Activated naive CD8-positive, alpha-beta T cell (primary cell): ENCODE measurements around the gene GDPD3.
"Not testable (repeated sequence)": the region's sequence is repeated elsewhere in the genome, so short reads cannot be mapped to it uniquely, and the experiment has no call there.

Experiments used
- H3K27ac Mint-ChIP-seq: one replicate; pipeline ENCODE4 v1.8.0; 2021; ENCODE audit warnings: mixed read lengths
- H3K27me3 Mint-ChIP-seq: one replicate; pipeline ENCODE4 v1.8.0; 2021; ENCODE audit warnings: mixed read lengths
- H3K36me3 Mint-ChIP-seq: one replicate; pipeline ENCODE4 v1.8.0; 2021; ENCODE audit warnings: mixed read lengths
- H3K4me1 Mint-ChIP-seq: one replicate; pipeline ENCODE4 v1.8.0; 2021; ENCODE audit warnings: low read depth, mixed read lengths
- H3K4me3 Mint-ChIP-seq: one replicate; pipeline ENCODE4 v1.8.0; 2021; ENCODE audit warnings: mild to moderate bottlenecking, mixed read lengths
- H3K9me3 Mint-ChIP-seq: one replicate; pipeline ENCODE4 v1.8.0; 2021; ENCODE audit warnings: low read depth, mixed read lengths

Gene GDPD3

GRCh38 chr16:30114833-30115232, 1.5 kb upstream of the GDPD3 start:
- H3K27me3 Mint-ChIP-seq, H3K9me3 Mint-ChIP-seq, H3K36me3 Mint-ChIP-seq, H3K4me3 Mint-ChIP-seq, H3K27ac Mint-ChIP-seq, H3K4me1 Mint-ChIP-seq: not testable (repeated sequence)

GRCh38 chr16:30114411-30114810, 1.1 kb upstream of the GDPD3 start:
- Mint-ChIP-seq H3K9me3 (no peaks in the 10 kb centered on the region), H3K27ac (no peak overlapping the region), H3K36me3 (no peaks in the 10 kb centered on the region), H3K4me1 (peaks cover 1% of the 10 kb centered on the region), H3K4me3 (no peak overlapping the region), H3K27me3 (no peaks in the 10 kb centered on the region)

- Mint-ChIP-seq H3K4me3 (no peak overlapping the region), H3K4me1 (no peaks in the 10 kb centered on the region), H3K36me3 (no peaks in the 10 kb centered on the region), H3K9me3 (no peaks in the 10 kb centered on the region), H3K27ac (no peak overlapping the region), H3K27me3 (no peaks in the 10 kb centered on the region)
Observed at GRCh38 chr16:30113711-30114333, 485 bp upstream of the GDPD3 start.

GRCh38 chr16:30112197-30113030, 923 bp downstream of the GDPD3 start:
- no peaks in the 10 kb centered on the region for H3K9me3 Mint-ChIP-seq
- no peak overlapping the region for H3K27ac Mint-ChIP-seq
- no peaks in the 10 kb centered on the region for H3K27me3 Mint-ChIP-seq
- H3K4me1 Mint-ChIP-seq, result no peaks in the 10 kb centered on the region
- no peaks in the 10 kb centered on the region for H3K36me3 Mint-ChIP-seq
- H3K4me3 Mint-ChIP-seq, result no peak overlapping the region

- Mint-ChIP-seq H3K36me3 (no peaks in the 10 kb centered on the region), H3K9me3 (no peaks in the 10 kb centered on the region), H3K27ac (no peak overlapping the region), H3K4me1 (no peaks in the 10 kb centered on the region), H3K4me3 (no peak overlapping the region), H3K27me3 (no peaks in the 10 kb centered on the region)
Observed at GRCh38 chr16:30110661-30111060, 2.7 kb downstream of the GDPD3 start.

GRCh38 chr16:30108059-30108850, 5.1 kb downstream of the GDPD3 start:
- H3K36me3 Mint-ChIP-seq, result peaks cover 10% of the 10 kb centered on the region
- no peaks in the 10 kb centered on the region for H3K27me3 Mint-ChIP-seq
- H3K4me1 Mint-ChIP-seq, result no peaks in the 10 kb centered on the region
- no peaks in the 10 kb centered on the region for H3K9me3 Mint-ChIP-seq
- no peak overlapping the region for H3K4me3 Mint-ChIP-seq
- no peak overlapping the region for H3K27ac Mint-ChIP-seq

- H3K27ac Mint-ChIP-seq, result no peak overlapping the region
- H3K36me3 Mint-ChIP-seq, result peaks cover 10% of the 10 kb centered on the region
- no peaks in the 10 kb centered on the region for H3K9me3 Mint-ChIP-seq
- H3K4me1 Mint-ChIP-seq, result no peaks in the 10 kb centered on the region
- H3K4me3 Mint-ChIP-seq, result no peak overlapping the region
- H3K27me3 Mint-ChIP-seq, result no peaks in the 10 kb centered on the region
Observed at GRCh38 chr16:30104492-30104891, 8.8 kb downstream of the GDPD3 start.

GRCh38 chr16:30104090-30104489, 9.2 kb downstream of the GDPD3 start:
- no peaks in the 10 kb centered on the region for H3K27me3 Mint-ChIP-seq
- H3K4me1 Mint-ChIP-seq, result no peaks in the 10 kb centered on the region
- H3K4me3 Mint-ChIP-seq, result no peak overlapping the region
- peaks cover 10% of the 10 kb centered on the region for H3K36me3 Mint-ChIP-seq
- H3K9me3 Mint-ChIP-seq, result no peaks in the 10 kb centered on the region
- peak overlapping the region; percentile 42 for H3K27ac Mint-ChIP-seq

- peaks cover 18% of the 10 kb centered on the region for H3K9me3 Mint-ChIP-seq
- no peaks in the 10 kb centered on the region for H3K27me3 Mint-ChIP-seq
- H3K4me3 Mint-ChIP-seq, result peak overlapping the region; percentile 73
- H3K27ac Mint-ChIP-seq, result peak overlapping the region; percentile 91
- peaks cover 13% of the 10 kb centered on the region for H3K36me3 Mint-ChIP-seq
- peaks cover 33% of the 10 kb centered on the region for H3K4me1 Mint-ChIP-seq
Observed at GRCh38 chr16:30096862-30097563, 16.3 kb downstream of the GDPD3 start.

GRCh38 chr16:30096105-30096861, 17.1 kb downstream of the GDPD3 start, which contains the start of gene YPEL3:
Gene YPEL3 (minus strand): TSS chr16:30096213. CDS start chr16:30095482, 731 bp downstream.
- peaks cover 18% of the 10 kb centered on the region for H3K9me3 Mint-ChIP-seq

GRCh38 chr16:30095166-30096078, 17.9 kb downstream of the GDPD3 start:
- peak overlapping the region; percentile 87 for H3K27ac Mint-ChIP-seq

More at GRCh38 chr16:30096105-30096861, 17.1 kb downstream of the GDPD3 start, which contains the start of gene YPEL3:
- Mint-ChIP-seq H3K27ac (peak within 1 kb of the TSS; percentile 91), H3K4me3 (peak within 1 kb of the TSS; percentile 84), H3K36me3 (peaks cover 13% of the 10 kb centered on the region), H3K4me1 (peaks cover 35% of the 10 kb centered on the region), H3K27me3 (no peaks in the 10 kb centered on the region)

GRCh38 chr16:30094541-30095165, 18.7 kb downstream of the GDPD3 start:
- H3K36me3 Mint-ChIP-seq, result peaks cover 13% of the 10 kb centered on the region
- peak overlapping the region; percentile 87 for H3K27ac Mint-ChIP-seq
- no peaks in the 10 kb centered on the region for H3K27me3 Mint-ChIP-seq
- peaks cover 44% of the 10 kb centered on the region for H3K4me1 Mint-ChIP-seq
- peak overlapping the region; percentile 84 for H3K4me3 Mint-ChIP-seq
- peaks cover 18% of the 10 kb centered on the region for H3K9me3 Mint-ChIP-seq

More at GRCh38 chr16:30095166-30096078, 17.9 kb downstream of the GDPD3 start:
- peaks cover 18% of the 10 kb centered on the region for H3K9me3 Mint-ChIP-seq
- H3K4me1 Mint-ChIP-seq, result peaks cover 37% of the 10 kb centered on the region
- H3K4me3 Mint-ChIP-seq, result peak overlapping the region; percentile 84
- peaks cover 13% of the 10 kb centered on the region for H3K36me3 Mint-ChIP-seq
- no peaks in the 10 kb centered on the region for H3K27me3 Mint-ChIP-seq
